GM21390 (cell line): ENCODE results near the gene IAH1.

Experiments used
- ATAC-seq: cut with Tn5 transposase; IDR thresholded peaks from one replicate; pipeline ENCODE4 v1.9.1; 2021; ENCODE audit not compliant: unreplicated experiment

Gene IAH1

DNA sequence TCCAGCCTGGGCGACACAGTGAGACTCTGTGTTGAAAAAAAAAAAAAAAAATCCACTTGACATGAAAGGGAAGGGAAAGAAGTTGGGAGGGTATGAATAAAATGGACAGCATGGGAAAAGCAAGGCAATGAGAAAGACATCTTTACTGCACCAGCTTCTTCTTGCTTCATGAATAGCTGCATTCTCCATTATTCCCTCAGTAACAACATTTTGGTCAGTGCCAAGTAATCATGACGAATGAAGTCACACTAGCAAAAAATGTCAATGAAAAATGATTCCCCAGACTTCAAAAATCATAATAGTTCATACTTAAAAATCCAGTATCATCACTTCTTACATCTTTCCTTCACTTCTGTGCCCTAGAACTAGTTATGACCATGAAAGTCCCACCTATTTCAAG, 50.9 kb downstream of the IAH1 start:
- no peak for ATAC-seq

DNA sequence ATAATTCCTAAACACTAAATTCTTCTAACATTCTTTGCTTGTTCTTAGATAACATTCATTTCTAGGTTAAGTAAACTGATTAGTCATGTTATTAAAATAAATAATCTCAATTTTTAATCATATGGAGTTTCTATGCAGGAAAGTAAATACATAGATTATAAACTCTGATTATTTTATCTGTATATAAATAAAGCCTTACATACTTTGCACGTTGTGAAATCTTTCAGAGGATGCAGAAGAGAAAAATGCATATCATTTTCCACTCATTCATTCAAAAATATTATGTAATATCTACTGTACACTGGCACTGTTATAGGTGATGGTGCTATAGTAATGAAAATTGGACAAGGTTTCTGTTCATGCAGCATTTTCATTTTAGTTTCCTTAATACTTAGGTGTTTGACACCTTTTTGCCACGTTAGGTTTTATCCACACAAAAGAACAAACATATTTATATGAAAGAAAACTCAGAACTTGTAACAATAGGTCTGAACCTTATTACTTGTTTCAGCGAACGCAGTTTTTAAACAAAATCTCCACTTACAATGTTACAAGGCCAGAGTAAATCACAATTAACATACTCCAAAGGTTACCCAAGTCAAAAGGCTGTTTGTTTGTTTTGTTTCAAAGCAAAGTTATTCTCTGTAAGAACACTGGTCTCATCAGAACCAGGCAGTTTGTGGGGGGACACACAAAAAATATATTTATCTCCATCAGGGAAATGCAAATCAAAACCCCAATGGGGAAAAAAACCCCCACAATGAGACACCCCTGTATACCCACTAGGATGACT, 53.8 kb downstream of the IAH1 start:
- ATAC-seq = no peak

DNA sequence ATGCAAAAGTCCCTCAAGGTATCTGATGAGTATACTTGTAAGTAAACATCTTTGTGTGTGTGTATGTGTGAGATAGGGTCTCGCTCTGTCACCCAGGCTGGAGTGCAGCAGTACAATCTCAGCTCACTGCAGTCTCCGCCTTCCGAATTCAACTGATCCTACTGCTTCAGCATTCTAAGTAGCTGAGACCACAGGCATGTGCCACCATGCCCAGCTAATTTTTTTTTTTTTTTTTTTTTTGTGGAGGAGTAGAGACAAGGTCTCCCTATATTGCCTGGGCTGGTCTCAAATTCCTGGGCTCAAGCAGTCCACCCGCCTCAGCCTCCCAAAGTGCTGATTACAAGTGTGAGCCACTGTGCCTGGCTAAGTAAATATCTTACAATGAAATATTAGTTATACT, 58.1 kb downstream of the IAH1 start:
- ATAC-seq = no peak

DNA sequence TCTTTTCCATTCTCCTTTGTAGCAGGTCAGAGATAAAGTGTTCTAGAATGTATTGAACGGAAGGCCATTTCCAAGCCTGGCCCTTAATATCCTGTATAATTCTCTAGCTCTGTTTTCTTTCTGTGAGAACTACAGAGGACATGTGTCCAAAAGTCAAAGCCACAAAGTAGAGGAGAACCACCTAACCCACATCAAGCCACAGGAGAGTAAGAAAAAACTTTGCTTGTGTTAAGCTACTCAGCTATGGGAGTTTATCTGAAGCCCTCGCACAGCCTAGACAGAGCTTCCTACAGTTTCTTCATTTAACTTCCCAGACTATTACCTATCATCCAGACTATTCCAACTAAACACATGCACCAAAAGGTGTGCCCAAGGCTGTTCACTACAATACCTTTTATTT, 59.3 kb downstream of the IAH1 start:
- ATAC-seq = no peak

DNA sequence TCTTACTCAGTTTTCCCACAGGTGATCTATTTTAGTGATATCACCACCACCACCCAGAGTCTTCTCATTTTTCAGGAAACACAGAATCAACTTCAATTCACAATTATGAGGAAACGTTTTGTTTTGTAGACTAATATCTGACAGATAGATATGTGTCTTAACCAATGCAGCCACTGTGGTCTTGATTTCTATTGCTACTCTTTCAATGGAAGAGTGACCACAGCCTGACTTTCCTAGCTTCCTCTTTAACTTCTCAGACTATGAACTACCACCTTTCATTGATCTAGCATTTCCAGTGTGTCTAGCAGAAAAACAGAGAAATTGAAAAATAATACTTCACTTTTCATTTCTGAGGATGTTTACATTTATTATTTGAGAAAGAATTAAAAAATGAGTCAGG, 60.8 kb downstream of the IAH1 start:
- no peak for ATAC-seq

DNA sequence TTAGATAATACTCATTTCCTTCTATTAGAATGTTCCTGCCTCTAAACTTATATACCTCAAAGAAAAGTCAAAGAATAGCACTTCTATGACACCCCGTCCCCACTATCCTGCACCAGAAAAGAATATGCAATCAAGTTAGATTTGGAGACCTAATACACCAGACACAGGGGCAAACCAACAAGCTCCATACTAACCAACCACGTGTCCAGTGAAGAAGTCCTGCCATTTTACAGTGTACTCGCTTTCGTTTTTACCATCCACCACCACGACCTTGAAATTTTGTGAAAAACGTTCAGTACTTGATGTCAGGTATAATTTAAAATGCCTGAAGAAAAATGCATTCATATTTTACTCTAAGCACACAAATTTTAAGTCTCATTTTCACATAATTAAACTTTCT, 62.2 kb downstream of the IAH1 start:
- ATAC-seq = no peak

DNA sequence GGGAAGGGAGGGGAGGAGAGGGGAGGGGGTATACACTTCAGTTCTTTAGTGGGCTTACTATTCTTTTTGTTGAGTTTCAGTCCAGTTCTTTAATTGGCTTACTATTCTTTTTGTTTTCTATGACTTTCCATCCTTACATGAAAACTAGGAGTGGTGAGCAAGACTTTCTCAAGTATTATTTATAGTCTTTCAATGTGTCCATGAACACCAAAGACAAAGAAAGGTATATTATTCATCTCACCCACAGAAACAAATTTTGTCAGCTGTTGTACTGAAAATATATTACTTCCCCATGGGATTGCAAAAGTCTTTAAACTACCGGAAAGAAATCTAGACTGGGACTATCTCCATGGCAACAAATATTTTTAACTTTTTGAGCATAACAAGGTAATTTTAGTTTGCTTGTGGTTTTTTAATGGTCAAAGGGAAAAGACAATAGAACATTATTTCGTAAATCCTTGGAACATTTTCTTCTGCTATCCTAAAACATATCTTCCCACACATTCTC, 63.7 kb downstream of the IAH1 start:
- no peak for ATAC-seq
